ENCODE data around the gene FOXK2.

The FOXK2 gene

GRCh38 chr17:82491533-82491932 lies 28.0 kb upstream of the FOXK2 start:
- no peak for ATAC-seq
- TF ChIP-seq ZNF70 (CRISPR knock-in tag; IDR thresholded peaks at IDR 0.05), result no peak
- TF ChIP-seq GLIS3 (CRISPR knock-in tag; IDR thresholded peaks at IDR 0.05), result no peak
- no peak for TF ChIP-seq TSHZ2 (CRISPR knock-in tag; IDR thresholded peaks at IDR 0.05)
- TF ChIP-seq CREB5 (CRISPR knock-in tag; IDR thresholded peaks at IDR 0.05; ENCODE audit: low read depth), result no peak
- TF ChIP-seq ZNF8 (CRISPR knock-in tag; IDR thresholded peaks at IDR 0.05), result no peak
- TF ChIP-seq OSR1 (CRISPR knock-in tag; IDR thresholded peaks at IDR 0.05), result no peak
- TF ChIP-seq TOX (CRISPR knock-in tag; IDR thresholded peaks at IDR 0.05; ENCODE audit: borderline replicate concordance), result no peak
- no peak for TF ChIP-seq ZC3H10 (CRISPR knock-in tag; IDR thresholded peaks at IDR 0.05)

- no peak for TF ChIP-seq CREB5 (CRISPR knock-in tag; IDR thresholded peaks at IDR 0.05; ENCODE audit: low read depth)
- no peak for TF ChIP-seq PATZ1 (CRISPR knock-in tag; IDR thresholded peaks at IDR 0.05; ENCODE audit: borderline replicate concordance)
- no peak for TF ChIP-seq TOX (CRISPR knock-in tag; IDR thresholded peaks at IDR 0.05; ENCODE audit: borderline replicate concordance)
- TF ChIP-seq ZFP30 (CRISPR knock-in tag; IDR thresholded peaks at IDR 0.05), result no peak
- peak; percentile 2; the same call in 2 of the 3 replicates for ATAC-seq
These were observed 26.8 kb upstream of the FOXK2 start for GRCh38 chr17:82492643-82493225.

- TF ChIP-seq SNAI2 (CRISPR knock-in tag; IDR thresholded peaks at IDR 0.05) (no peak), RARB (CRISPR knock-in tag; IDR thresholded peaks at IDR 0.05) (no peak), ZNF565 (CRISPR knock-in tag; conservative IDR thresholded peaks at IDR 0.05; ENCODE audit: low read depth) (no peak), ESRRG (CRISPR knock-in tag; IDR thresholded peaks at IDR 0.05) (no peak), ISL1 (CRISPR knock-in tag; IDR thresholded peaks at IDR 0.05) (no peak), TSHZ2 (CRISPR knock-in tag; IDR thresholded peaks at IDR 0.05) (no peak), CSRNP3 (CRISPR knock-in tag; IDR thresholded peaks at IDR 0.05) (no peak), ZFP3 (CRISPR knock-in tag; IDR thresholded peaks at IDR 0.05) (no peak), GLIS3 (CRISPR knock-in tag; IDR thresholded peaks at IDR 0.05) (no peak), ZNF70 (CRISPR knock-in tag; IDR thresholded peaks at IDR 0.05) (no peak), CREB5 (CRISPR knock-in tag; IDR thresholded peaks at IDR 0.05; ENCODE audit: low read depth) (no peak), TCF4 (CRISPR knock-in tag; IDR thresholded peaks at IDR 0.05; ENCODE audit: borderline replicate concordance) (no peak), CSDC2 (CRISPR knock-in tag; IDR thresholded peaks at IDR 0.05) (no peak), BACH2 (CRISPR knock-in tag; IDR thresholded peaks at IDR 0.05; ENCODE audit: borderline replicate concordance) (no peak)
- no peak for ATAC-seq
These were observed 26.2 kb upstream of the FOXK2 start for GRCh38 chr17:82493226-82493781.

Data from SK-N-SH treated with all-trans-retinoic acid at 6 μM for 48 hours (cell line).